Glomerular endothelial cell (primary cell): ENCODE measurements around the gene INPP5D. TPM values are rescaled to one million over a fixed set of nuclear protein-coding genes. Genes with fewer than 3 reads are reported as not detected.

Experiments
- DNase-seq: peaks from one replicate; pipeline ENCODE4 v3.0.0-alpha.2; 2011; ENCODE audit warnings: low read depth, low spot score; ENCODE audit errors: extremely low read depth
- total RNA-seq: library from RNA; depleted of rRNA; stranded (reverse); fragments of >200 nt; gene quantifications from 2 replicates; pipeline ENCODE4 v1.2.3, GENCODE V29; 2015

INPP5D gene
- total RNA-seq, 1 donor from 2014 or later, result 46.3 TPM

GRCh38 chr2:233031556-233032500 is 28.3 kb upstream of the INPP5D start:
- DNase-seq, result no peak

- no peak for DNase-seq
These were observed 27.4 kb upstream of the INPP5D start, which contains the start of gene NEU2 for GRCh38 chr2:233032551-233033320. Gene NEU2, plus strand, starts transcription at chr2:233032672. Its CDS starts 0 bp downstream, at chr2:233032672.

- no peak for DNase-seq
These were observed 26.5 kb upstream of the INPP5D start for GRCh38 chr2:233033672-233034071.

- DNase-seq, result no peak
These were observed 25.9 kb upstream of the INPP5D start for GRCh38 chr2:233034091-233034882.

- no peak for DNase-seq
These were observed 24.5 kb upstream of the INPP5D start for GRCh38 chr2:233035426-233036161.

GRCh38 chr2:233036162-233036838 is 23.8 kb upstream of the INPP5D start:
- DNase-seq, result no peak

- DNase-seq, result no peak
These were observed 23.1 kb upstream of the INPP5D start for GRCh38 chr2:233037078-233037477.

- DNase-seq, result no peak
These were observed 20.8 kb upstream of the INPP5D start for GRCh38 chr2:233039212-233039845.

- no peak for DNase-seq
These were observed 20.2 kb upstream of the INPP5D start for GRCh38 chr2:233039846-233040530.

- DNase-seq, result no peak
These were observed 19.6 kb upstream of the INPP5D start for GRCh38 chr2:233040571-233040970.

GRCh38 chr2:233041722-233042323 is 18.3 kb upstream of the INPP5D start:
- DNase-seq, result no peak

- no peak for DNase-seq
These were observed 17.6 kb upstream of the INPP5D start for GRCh38 chr2:233042549-233042948.

- DNase-seq, result no peak
These were observed 15.1 kb upstream of the INPP5D start for GRCh38 chr2:233044974-233045605.

GRCh38 chr2:233047206-233047605 is 12.9 kb upstream of the INPP5D start:
- DNase-seq, result no peak

- DNase-seq, result no peak
These were observed 12.5 kb upstream of the INPP5D start for GRCh38 chr2:233047667-233048066.

- DNase-seq, result no peak
These were observed 11.5 kb upstream of the INPP5D start for GRCh38 chr2:233048569-233049193.

- DNase-seq, result no peak
These were observed 10.9 kb upstream of the INPP5D start for GRCh38 chr2:233049194-233049761.
